GM12872 (cell line): ENCODE results near the gene ADAMTS2.

Experiments
- TF ChIP-seq, protein P1 (sequence below): IDR thresholded peaks from 3 replicates; pipeline ENCODE4 v1.5.1; 2011; ENCODE audit warnings: low read depth, mild to moderate bottlenecking, low read length, moderate library complexity; ENCODE audit not compliant: insufficient read depth

Gene ADAMTS2

GRCh38 chr5:179210478-179210877, 134.8 kb downstream of the ADAMTS2 start:
- TF ChIP-seq, protein P1, sequence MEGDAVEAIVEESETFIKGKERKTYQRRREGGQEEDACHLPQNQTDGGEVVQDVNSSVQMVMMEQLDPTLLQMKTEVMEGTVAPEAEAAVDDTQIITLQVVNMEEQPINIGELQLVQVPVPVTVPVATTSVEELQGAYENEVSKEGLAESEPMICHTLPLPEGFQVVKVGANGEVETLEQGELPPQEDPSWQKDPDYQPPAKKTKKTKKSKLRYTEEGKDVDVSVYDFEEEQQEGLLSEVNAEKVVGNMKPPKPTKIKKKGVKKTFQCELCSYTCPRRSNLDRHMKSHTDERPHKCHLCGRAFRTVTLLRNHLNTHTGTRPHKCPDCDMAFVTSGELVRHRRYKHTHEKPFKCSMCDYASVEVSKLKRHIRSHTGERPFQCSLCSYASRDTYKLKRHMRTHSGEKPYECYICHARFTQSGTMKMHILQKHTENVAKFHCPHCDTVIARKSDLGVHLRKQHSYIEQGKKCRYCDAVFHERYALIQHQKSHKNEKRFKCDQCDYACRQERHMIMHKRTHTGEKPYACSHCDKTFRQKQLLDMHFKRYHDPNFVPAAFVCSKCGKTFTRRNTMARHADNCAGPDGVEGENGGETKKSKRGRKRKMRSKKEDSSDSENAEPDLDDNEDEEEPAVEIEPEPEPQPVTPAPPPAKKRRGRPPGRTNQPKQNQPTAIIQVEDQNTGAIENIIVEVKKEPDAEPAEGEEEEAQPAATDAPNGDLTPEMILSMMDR: no peak

- TF ChIP-seq, protein P1: no peak
These were observed 135.7 kb downstream of the ADAMTS2 start for GRCh38 chr5:179209359-179210150.

DNA sequence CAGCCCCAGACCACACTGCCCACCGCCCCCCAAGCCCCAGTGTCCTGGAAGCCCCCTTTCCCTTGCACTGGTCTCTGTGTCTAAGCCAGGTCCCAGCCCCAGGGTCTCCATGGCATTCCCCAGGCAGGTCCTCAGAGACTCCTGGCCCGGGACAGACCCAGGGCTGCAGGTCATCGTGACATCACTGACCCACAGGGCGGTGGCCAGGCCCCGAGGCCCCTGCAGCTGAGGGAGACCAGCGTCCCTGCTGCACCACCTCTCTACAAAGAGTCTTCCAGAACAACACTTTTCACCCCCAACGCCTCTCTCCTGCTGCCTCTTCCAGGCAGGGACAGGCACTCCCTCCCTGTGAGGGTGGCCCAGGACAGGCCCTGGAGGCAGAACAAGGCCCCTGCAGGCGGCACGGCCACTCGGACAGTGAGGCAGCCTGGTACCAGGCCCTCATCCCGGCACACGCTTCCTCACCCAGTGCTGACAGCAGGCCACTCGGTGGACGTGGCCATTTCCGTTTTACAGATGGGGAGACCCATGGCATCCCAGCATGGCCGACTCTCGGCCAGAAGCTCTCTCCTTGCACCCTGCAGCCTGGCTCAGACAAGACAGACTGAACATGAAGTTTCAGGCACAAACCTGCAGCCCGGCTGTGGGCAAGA, 136.4 kb downstream of the ADAMTS2 start:
- TF ChIP-seq, protein P1: no peak

DNA sequence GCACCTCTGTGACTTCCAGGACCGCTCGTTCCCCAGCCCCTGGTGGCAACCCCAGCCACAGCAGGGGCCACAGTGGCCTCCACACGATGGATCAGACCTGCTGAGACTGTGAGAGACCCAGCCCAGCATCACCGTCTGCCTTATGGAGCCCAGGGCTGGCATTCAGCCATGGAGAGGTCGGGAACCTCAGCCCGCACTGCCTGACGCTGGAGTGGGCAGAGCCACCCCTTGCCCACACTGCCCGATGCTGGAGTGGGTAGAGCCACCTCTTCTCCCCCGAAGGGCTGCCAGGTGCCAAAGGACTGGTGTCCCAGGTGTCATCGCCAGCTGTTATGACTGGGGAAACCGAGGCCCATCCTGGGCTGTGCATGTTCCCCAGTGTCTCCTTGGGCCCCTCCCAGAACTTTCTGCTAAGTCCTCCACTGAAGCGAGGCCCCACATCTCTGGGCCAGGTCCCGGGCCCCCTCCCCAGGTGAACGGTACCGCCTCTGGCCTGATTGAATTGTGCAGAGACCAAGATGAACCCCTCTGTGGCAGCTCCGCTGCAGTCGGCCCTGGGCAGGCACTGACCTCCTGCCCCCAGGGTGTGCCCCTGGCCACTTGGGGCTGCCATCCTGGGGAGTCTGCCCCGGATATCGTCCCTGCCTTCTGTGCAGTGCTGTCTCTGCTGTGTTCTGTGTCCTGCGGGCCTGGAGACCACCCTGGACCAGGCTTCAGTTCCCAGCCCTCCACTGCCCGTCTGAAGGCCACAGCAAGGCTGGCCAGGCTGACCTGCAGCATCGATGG, 137.1 kb downstream of the ADAMTS2 start:
- TF ChIP-seq, protein P1: no peak

- TF ChIP-seq, protein P1: no peak
These were observed 137.8 kb downstream of the ADAMTS2 start for GRCh38 chr5:179207470-179207869.

- TF ChIP-seq, protein P1: no peak
These were observed 138.9 kb downstream of the ADAMTS2 start for GRCh38 chr5:179206366-179206765.

GRCh38 chr5:179205277-179205676, 140.0 kb downstream of the ADAMTS2 start:
- TF ChIP-seq, protein P1: no peak
